Measurements from ENCODE around the gene RYR2.
A peak's percentile ranks its signal among the peaks of the same experiment; 100 is the strongest.
"Not testable (repeated sequence)": the region's sequence is repeated elsewhere in the genome, so short reads cannot be mapped to it uniquely, and the experiment has no call there.

The RYR2 gene

DNA sequence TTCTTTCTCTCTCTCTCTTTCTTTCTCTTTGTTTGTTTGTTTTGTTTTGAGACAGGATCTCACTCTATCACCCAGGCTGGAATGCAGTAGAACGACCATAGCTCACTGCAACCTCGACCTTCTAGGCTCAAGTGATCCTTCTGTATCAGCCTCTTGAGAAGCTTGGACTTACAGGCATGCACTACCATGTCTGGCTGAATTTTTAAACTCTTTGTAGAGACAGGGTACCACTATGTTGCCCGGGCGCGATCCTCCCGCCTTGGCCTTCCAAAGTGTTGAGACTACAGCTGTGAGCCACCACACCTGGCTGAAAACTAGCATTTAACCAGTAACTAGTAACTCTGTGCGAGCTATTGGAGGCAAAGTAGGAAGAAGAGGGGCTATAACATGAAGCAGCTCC, 523.3 kb downstream of the RYR2 start:
- in situ Hi-C loops (cut with MboI; ENCODE audit: low sequenced_read_pairs) = loop anchor here (25.0 kb wide), 1 partner anchor 953 kb away; the partner anchor contains the start of gene HEATR1
- no peak overlapping the region for H3K4me3 ChIP-seq
- no peaks in the 10 kb centered on the region for H3K9me3 ChIP-seq

DNA sequence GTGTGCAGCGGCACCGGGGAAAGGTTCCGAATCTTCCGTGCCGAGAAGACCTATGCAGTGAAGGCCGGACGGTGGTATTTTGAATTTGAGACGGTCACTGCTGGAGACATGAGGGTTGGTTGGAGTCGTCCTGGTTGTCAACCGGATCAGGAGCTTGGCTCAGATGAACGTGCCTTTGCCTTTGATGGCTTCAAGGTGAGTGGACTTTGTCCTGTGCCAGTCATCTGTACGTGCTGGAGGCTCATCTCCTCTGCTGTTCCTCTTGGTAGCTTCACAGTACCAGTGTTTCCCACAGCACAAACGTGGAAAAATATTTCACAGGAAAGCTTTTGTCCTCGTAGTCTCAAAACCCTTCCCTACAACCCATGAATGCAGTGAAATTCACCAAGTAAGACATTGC, 524.6 kb downstream of the RYR2 start:
- H3K36me3 ChIP-seq (replicated peaks) = no peaks in the 10 kb centered on the region
- no peak for DNase-seq (ENCODE audit: low spot score in 2 of 2)
- no peak overlapping the region for H3K4me3 ChIP-seq

More for the DNA sequence above, 523.3 kb downstream of the RYR2 start:
- DNase-seq (ENCODE audit: low spot score in 2 of 2) = no peak
- no peaks in the 10 kb centered on the region for H3K36me3 ChIP-seq (replicated peaks)
- no peaks in the 10 kb centered on the region for H3K4me1 ChIP-seq
- no peaks in the 10 kb centered on the region for H3K27me3 ChIP-seq (ENCODE audit: low read depth)

DNA sequence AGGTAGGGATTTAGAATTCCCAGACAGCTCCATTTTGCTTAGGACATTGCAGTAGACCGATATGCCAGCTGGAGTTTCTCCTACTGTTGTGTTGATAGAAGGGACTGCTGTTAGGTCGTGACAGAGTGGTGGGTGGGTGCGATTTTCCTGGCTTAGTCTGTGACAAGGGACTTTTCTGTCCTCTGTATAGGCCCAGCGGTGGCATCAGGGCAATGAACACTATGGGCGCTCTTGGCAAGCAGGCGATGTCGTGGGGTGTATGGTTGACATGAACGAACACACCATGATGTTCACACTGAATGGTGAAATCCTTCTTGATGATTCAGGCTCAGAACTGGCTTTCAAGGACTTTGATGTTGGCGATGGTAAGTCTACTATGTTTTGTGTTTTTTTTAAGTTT, 527.0 kb downstream of the RYR2 start:
- Histone ChIP-seq H3K4me3 (no peak overlapping the region), H3K4me1 (no peaks in the 10 kb centered on the region), H3K27me3 (ENCODE audit: low read depth) (no peaks in the 10 kb centered on the region), H3K9me3 (no peaks in the 10 kb centered on the region), H3K36me3 (replicated peaks) (no peaks in the 10 kb centered on the region)
- no peak for DNase-seq (ENCODE audit: low spot score in 2 of 2)
- in situ Hi-C loops (cut with MboI; ENCODE audit: low sequenced_read_pairs) = loop anchor here (25.0 kb wide), 1 partner anchor 957 kb away; the partner anchor contains the start of gene HEATR1

More for the DNA sequence above, 524.6 kb downstream of the RYR2 start:
- H3K9me3 ChIP-seq = no peaks in the 10 kb centered on the region
- no peaks in the 10 kb centered on the region for H3K4me1 ChIP-seq
- in situ Hi-C loops (cut with MboI; ENCODE audit: low sequenced_read_pairs) = loop anchor here (25.0 kb wide), 1 partner anchor 954 kb away; the partner anchor contains the start of gene HEATR1
- no peaks in the 10 kb centered on the region for H3K27me3 ChIP-seq (ENCODE audit: low read depth)

DNA sequence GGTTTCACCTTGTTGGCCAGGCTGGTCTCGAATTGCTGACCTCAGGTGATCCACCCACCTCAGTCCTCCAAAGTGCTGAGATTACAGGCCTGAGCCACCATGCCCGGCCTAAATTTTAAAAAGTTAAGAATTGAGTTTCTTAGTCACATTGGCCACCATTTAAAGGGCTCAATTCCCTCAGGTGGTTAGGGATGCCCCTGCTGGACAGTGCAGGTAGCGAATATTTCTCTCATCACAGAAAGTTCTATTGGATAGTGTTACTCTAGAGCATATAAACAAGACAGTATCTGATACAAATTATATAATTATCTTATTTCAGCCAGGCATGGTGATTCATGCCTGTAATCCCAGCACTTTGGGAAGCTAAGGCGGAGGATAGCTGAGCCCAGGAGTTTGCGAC, 528.5 kb downstream of the RYR2 start:
- in situ Hi-C loops (cut with MboI; ENCODE audit: low sequenced_read_pairs) = loop anchor here (25.0 kb wide), 1 partner anchor 958 kb away; the partner anchor contains the start of gene HEATR1

DNA sequence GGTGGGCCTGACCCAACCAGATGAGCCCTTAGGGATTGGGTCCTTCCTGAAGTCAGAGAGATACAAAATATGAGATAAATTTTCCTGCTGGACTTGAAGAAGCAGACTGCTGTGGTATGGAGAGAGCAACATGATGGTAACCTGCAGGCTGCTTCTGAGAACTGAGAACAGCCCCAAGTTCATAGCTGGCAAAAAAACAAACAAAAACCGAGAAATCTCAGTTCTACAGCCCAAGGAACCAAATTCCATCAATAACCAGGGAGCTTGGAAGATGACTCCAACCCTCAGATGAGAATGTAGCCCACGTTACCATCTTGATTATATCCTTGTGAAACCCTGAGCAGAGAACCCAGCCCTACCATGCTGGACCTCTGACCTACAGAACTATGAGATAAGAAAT, 532.6 kb downstream of the RYR2 start:
- in situ Hi-C loops (cut with MboI; ENCODE audit: low sequenced_read_pairs) = loop anchor here (25.0 kb wide), 1 partner anchor 962 kb away; the partner anchor contains the start of gene HEATR1
- no peaks in the 10 kb centered on the region for H3K36me3 ChIP-seq (replicated peaks)
- H3K9me3 ChIP-seq = 0 out of 2 replicates have a peak, but pooled peaks cover 2% of the 10 kb centered on the region
- no peak for DNase-seq (ENCODE audit: low spot score in 2 of 2)
- H3K27me3 ChIP-seq (ENCODE audit: low read depth) = no peaks in the 10 kb centered on the region
- H3K4me3 ChIP-seq = no peak overlapping the region
- no peaks in the 10 kb centered on the region for H3K4me1 ChIP-seq

More for the DNA sequence above, 528.5 kb downstream of the RYR2 start:
- Histone ChIP-seq H3K9me3 (no peaks in the 10 kb centered on the region), H3K4me3 (no peak overlapping the region), H3K4me1 (no peaks in the 10 kb centered on the region), H3K27me3 (ENCODE audit: low read depth) (no peaks in the 10 kb centered on the region), H3K36me3 (replicated peaks) (no peaks in the 10 kb centered on the region)
- peak in 1 of 2 experiments; percentile 15 for DNase-seq (ENCODE audit: low spot score in 2 of 2)

DNA sequence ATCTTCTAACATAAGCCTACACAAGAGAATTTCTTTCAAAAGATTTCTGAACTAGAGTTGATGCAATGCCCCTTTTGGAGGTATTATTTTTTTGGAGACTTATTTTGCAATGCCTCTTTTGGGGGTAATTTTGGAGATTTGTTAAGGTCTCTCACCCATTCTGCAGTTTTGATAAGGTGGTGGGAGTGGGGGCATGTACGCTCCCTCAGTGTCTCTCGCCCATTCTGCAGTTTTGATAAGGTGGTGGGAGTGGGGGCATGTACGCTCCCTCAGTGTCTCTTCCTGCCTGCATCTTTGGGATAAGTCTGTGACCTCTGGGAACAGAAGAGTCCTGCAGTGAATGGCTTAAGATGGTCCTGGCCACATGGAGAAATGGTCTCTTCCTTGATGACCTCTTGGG, 536.6 kb downstream of the RYR2 start:
- Histone ChIP-seq H3K4me1 (no peaks in the 10 kb centered on the region), H3K36me3 (replicated peaks) (no peaks in the 10 kb centered on the region), H3K4me3 (no peak overlapping the region), H3K27me3 (ENCODE audit: low read depth) (no peaks in the 10 kb centered on the region), H3K9me3 (0 out of 2 replicates have a peak, but pooled peaks cover 2% of the 10 kb centered on the region)
- in situ Hi-C loops (cut with MboI; ENCODE audit: low sequenced_read_pairs) = no loop called here
- DNase-seq (ENCODE audit: low spot score in 2 of 2) = no peak

DNA sequence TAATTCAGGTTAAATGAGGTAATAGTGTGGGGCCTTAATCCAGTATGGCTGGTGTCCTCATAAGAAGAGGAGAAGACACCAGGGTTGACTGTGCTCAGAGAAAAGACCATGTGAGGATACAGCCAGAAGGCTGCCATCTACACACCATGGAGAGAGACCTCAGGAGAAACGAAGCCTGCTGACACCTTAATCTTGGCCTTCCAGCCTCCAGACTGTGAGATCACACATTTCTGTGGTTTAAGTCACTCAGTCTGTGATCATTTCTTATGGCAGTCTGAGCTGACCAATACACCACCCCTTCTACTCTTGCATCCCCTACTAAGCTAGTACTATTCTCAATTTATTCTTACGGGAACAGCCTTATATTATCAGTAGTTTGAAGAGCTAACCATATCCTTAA, 538.7 kb downstream of the RYR2 start:
- Histone ChIP-seq H3K36me3 (replicated peaks) (no peaks in the 10 kb centered on the region), H3K4me1 (no peaks in the 10 kb centered on the region), H3K9me3 (0 out of 2 replicates have a peak, but pooled peaks cover 2% of the 10 kb centered on the region), H3K27me3 (ENCODE audit: low read depth) (no peaks in the 10 kb centered on the region), H3K4me3 (no peak overlapping the region)
- no peak for DNase-seq (ENCODE audit: low spot score in 2 of 2)
- in situ Hi-C loops (cut with MboI; ENCODE audit: low sequenced_read_pairs) = no loop called here

DNA sequence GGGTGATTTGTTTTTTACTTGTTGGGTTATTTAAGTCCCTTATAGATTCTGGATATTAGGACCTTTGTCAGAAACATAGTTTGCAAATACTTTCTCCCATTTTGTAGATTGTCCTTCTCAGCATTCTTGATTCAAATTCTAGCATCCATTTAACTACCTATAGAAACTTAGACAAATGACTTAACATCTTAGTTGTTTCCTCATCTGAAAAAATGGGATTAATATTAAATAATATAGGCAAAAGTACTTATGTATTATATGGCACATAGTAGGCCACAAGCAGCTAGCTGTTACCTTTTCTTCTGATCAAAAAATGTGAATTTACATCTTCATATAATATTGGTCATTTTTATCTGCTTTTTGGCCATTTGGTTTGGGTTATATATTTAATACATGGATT, 541.3 kb downstream of the RYR2 start:
- no peaks in the 10 kb centered on the region for H3K36me3 ChIP-seq (replicated peaks)
- in situ Hi-C loops (cut with MboI; ENCODE audit: low sequenced_read_pairs) = no loop called here

DNA sequence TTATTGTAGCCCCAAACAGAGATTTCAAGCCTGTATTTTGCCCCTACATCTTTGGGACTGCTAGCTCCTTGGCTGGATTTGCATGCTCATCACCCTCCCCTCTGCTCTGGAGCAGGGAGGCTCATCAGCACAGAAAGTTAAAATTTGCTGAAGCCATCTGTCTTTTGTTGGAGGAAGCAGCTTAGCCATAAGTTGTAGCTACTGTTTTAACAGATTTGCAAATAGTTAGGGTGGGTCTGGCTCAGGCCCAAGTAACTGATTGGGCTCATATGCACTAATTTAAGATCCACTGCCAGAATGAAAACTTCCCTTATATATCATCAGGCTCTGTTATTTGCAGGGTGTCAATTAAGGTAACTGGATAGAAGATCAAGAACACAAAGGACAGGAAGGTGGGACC, 541.8 kb downstream of the RYR2 start:
- no peaks in the 10 kb centered on the region for H3K27me3 ChIP-seq (ENCODE audit: low read depth)
- H3K9me3 ChIP-seq = no peaks in the 10 kb centered on the region
- no peak overlapping the region for H3K4me3 ChIP-seq
- H3K36me3 ChIP-seq (replicated peaks) = no peaks in the 10 kb centered on the region
- no peaks in the 10 kb centered on the region for H3K4me1 ChIP-seq
- in situ Hi-C loops (cut with MboI; ENCODE audit: low sequenced_read_pairs) = no loop called here
- no peak for DNase-seq (ENCODE audit: low spot score in 2 of 2)

More for the DNA sequence above, 541.3 kb downstream of the RYR2 start:
- Histone ChIP-seq H3K27me3 (ENCODE audit: low read depth) (no peaks in the 10 kb centered on the region), H3K4me3 (no peak overlapping the region), H3K9me3 (no peaks in the 10 kb centered on the region), H3K4me1 (no peaks in the 10 kb centered on the region)
- DNase-seq (ENCODE audit: low spot score in 2 of 2) = no peak

DNA sequence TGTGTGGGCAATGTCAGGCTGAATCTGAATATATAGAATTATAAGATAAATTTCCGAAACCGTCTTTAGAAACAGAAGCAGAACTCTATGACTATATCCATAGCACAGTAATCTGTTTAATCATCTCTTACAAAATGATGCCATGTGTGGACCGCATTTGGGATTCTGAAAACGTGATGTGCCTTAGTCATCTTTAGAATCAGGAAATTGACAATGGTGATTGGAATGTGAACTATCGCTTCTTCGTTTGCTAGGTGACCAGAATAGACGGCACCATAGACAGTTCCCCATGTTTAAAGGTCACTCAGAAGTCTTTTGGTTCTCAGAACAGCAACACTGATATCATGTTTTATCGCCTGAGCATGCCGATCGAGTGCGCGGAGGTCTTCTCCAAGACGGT, 548.4 kb downstream of the RYR2 start:
- in situ Hi-C loops (cut with MboI; ENCODE audit: low sequenced_read_pairs) = no loop called here
- H3K4me1 ChIP-seq = no peaks in the 10 kb centered on the region
- DNase-seq (ENCODE audit: low spot score in 2 of 2) = no peak

DNA sequence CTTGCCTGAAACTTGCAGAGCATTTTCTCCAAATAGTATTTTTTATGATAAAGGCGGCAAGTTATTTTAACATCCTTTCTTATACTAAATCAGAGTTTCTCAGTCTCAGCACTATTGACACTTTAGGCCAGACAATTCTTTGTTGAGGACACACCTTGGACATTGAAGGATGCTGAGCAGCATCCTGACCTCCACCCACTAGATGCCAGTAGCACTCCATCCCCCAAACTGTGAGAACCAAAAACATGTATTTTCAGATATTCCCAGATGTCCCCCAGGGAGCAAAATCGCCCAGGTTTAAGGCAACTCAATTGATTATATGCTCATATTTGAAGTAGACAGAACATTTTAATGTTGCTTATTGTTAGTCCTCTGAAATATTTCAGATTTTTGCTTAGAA, 549.4 kb downstream of the RYR2 start:
- Histone ChIP-seq H3K36me3 (replicated peaks) (no peaks in the 10 kb centered on the region), H3K9me3 (no peaks in the 10 kb centered on the region), H3K4me1 (no peaks in the 10 kb centered on the region), H3K27me3 (ENCODE audit: low read depth) (no peaks in the 10 kb centered on the region), H3K4me3 (no peak overlapping the region)
- in situ Hi-C loops (cut with MboI; ENCODE audit: low sequenced_read_pairs) = no loop called here
- DNase-seq (ENCODE audit: low spot score in 2 of 2) = no peak

More for the DNA sequence above, 548.4 kb downstream of the RYR2 start:
- H3K27me3 ChIP-seq (ENCODE audit: low read depth) = no peaks in the 10 kb centered on the region
- no peaks in the 10 kb centered on the region for H3K9me3 ChIP-seq
- no peak overlapping the region for H3K4me3 ChIP-seq
- no peaks in the 10 kb centered on the region for H3K36me3 ChIP-seq (replicated peaks)

DNA sequence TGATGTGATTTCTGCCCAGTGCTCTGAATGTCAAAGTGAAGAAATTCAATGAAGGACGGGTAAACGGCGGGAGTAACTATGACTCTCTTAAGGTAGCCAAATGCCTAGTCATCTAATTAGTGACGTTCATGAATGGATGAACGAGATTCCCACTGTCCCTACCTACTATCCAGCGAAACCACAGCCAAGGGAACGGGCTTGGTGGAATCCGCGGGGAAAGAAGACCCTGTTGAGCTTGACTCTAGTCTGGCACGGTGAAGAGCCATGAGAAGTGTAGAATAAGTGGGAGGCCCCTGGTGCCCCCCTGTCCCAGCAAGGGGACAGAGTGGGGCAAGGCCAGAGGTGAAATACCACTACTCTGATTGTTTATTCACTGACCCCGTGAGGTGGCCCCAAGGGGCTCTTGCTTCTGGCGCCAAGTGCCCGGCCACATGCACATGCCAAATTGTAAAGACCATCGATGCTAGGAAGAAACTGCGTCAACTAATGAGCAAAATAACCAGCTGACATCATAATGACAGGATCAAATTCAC, 561.1 kb downstream of the RYR2 start:
- H3K4me3 ChIP-seq; DNase-seq (ENCODE audit: low spot score in 2 of 2); H3K9me3 ChIP-seq; H3K4me1 ChIP-seq; H3K27me3 ChIP-seq (ENCODE audit: low read depth); H3K36me3 ChIP-seq (replicated peaks); in situ Hi-C loops (cut with MboI; ENCODE audit: low sequenced_read_pairs): not testable (repeated sequence)

DNA sequence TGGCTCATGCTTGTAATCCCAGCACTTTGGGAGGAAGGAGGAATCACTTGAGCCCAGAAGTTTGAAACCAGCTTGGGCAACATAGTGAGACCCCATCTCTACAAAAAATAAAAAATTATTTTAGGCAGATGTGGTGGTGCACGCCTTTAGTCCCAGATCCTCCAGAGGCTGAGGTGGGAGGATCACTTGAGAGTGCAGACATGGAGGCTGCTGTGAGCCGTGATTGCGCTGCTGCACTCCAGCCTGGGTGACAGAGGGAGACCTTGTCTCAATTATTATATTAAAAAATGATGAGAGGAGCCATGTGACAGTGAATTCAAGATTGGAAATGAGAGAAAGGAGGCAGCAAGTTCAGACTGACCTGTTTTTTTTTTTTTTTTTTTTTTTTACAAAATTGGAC, 566.4 kb downstream of the RYR2 start:
- Histone ChIP-seq H3K36me3 (replicated peaks) (no peaks in the 10 kb centered on the region), H3K27me3 (ENCODE audit: low read depth) (no peaks in the 10 kb centered on the region), H3K9me3 (no peaks in the 10 kb centered on the region), H3K4me1 (no peaks in the 10 kb centered on the region), H3K4me3 (no peak overlapping the region)
- in situ Hi-C loops (cut with MboI; ENCODE audit: low sequenced_read_pairs) = no loop called here
- DNase-seq (ENCODE audit: low spot score in 2 of 2) = no peak

DNA sequence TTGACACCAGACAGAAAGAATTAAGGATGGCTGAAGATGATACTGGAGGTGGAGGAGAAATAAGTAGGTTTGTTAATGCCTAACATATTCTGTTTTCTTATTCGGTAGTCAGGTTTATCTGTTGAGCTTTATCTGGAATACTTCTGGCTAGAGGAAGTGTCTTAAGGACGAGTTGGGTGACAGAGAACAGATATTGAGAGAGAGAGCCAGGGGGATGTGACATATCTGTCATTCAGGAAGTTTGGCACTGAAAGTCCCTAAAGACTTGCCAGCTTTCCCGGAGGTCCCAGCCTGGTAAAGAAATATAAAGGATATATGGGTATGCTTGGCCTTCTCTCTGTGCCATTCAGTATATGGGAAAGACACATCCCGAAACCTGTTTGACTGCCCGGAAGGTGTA, 568.2 kb downstream of the RYR2 start:
- no peak for DNase-seq (ENCODE audit: low spot score in 2 of 2)
- H3K36me3 ChIP-seq (replicated peaks) = no peaks in the 10 kb centered on the region
- H3K4me3 ChIP-seq = no peak overlapping the region
- H3K4me1 ChIP-seq = no peaks in the 10 kb centered on the region
- in situ Hi-C loops (cut with MboI; ENCODE audit: low sequenced_read_pairs) = no loop called here
- no peaks in the 10 kb centered on the region for H3K27me3 ChIP-seq (ENCODE audit: low read depth)
- H3K9me3 ChIP-seq = no peaks in the 10 kb centered on the region

DNA sequence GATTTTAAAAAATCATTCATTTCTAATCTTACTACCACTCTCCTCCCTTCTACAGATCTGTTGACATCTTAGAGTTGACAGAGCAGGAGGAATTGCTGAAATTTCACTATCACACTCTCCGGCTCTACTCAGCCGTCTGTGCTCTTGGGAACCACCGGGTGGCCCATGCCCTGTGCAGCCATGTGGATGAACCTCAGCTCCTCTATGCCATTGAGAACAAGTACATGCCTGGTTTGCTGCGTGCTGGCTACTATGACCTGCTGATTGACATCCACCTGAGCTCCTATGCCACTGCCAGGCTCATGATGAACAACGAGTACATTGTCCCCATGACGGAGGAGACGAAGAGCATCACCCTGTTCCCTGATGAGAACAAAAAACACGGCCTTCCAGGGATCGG, 572.0 kb downstream of the RYR2 start:
- in situ Hi-C loops (cut with MboI; ENCODE audit: low sequenced_read_pairs) = no loop called here
- no peaks in the 10 kb centered on the region for H3K9me3 ChIP-seq
- no peak overlapping the region for H3K4me3 ChIP-seq
- no peaks in the 10 kb centered on the region for H3K4me1 ChIP-seq
- H3K27me3 ChIP-seq (ENCODE audit: low read depth) = no peaks in the 10 kb centered on the region
- H3K36me3 ChIP-seq (replicated peaks) = no peaks in the 10 kb centered on the region
- DNase-seq (ENCODE audit: low spot score in 2 of 2) = no peak

Data from HAP-1 (cell line).